Ectodermal cell (in vitro differentiated cells): ENCODE measurements around the gene SMOC2.
"Not testable (repeated sequence)": the region's sequence is repeated elsewhere in the genome, so short reads cannot be mapped to it uniquely, and the experiment has no call there.

Experiments
- H3K27ac ChIP-seq: 2 replicates; pipeline ENCODE4 v1.7.0; 2013; ENCODE audit warnings: mild to moderate bottlenecking, low read depth, low read length; ENCODE audit not compliant: insufficient read depth, poor library complexity, severe bottlenecking
- H3K27me3 ChIP-seq: 2 replicates; pipeline ENCODE4 v1.7.0; 2013; ENCODE audit warnings: mild to moderate bottlenecking, low read length; ENCODE audit not compliant: insufficient read depth, control insufficient read depth, poor library complexity, severe bottlenecking
- H3K36me3 ChIP-seq: one replicate; pipeline ENCODE4 v1.7.0; 2013; ENCODE audit warnings: low read length; ENCODE audit not compliant: control insufficient read depth, insufficient read depth
- H3K4me1 ChIP-seq: one replicate; pipeline ENCODE4 v1.7.0; 2013; ENCODE audit warnings: low read length; ENCODE audit not compliant: control insufficient read depth, insufficient read depth
- H3K4me3 ChIP-seq: 2 replicates; pipeline ENCODE4 v1.7.0; 2013; ENCODE audit warnings: low read depth, low read length, control low read depth; ENCODE audit not compliant: insufficient read depth
- H3K9me3 ChIP-seq: 2 replicates; pipeline ENCODE4 v1.7.0; 2013; ENCODE audit warnings: mild to moderate bottlenecking, low read length, moderate library complexity; ENCODE audit not compliant: control insufficient read depth
- WGBS, 2 experiments: methylation state at CpG; one replicate each; pipeline ENCODE4 v1.1.7; 2013; ENCODE audit warnings: missing lambda C conversion rate in 2 of 2; 5-methylcytosine and 5-hydroxymethylcytosine counted together

Gene SMOC2

DNA sequence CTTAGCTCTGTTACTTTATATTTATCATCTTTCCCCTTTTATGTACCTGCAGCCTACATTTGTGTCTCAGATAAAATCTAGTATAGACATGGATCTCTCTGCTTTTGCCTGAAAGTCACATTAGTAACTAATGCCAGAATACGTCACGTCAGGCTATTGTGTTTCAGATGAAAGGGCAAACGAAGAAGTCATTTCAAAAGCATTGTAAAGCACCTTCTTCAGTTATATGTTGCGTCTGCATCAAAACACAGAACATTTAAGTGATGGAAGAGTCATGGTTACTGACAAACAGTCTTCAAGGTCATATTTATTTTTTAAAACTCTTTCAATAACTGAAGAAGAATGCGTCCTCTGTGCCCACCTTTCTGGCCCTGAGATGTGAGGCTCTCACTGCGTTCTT lies 119.1 kb downstream of the SMOC2 start:
- Histone ChIP-seq H3K4me1 (no peaks in the 10 kb centered on the region), H3K27me3 (no peaks in the 10 kb centered on the region), H3K4me3 (no peak overlapping the region), H3K36me3 (no peaks in the 10 kb centered on the region), H3K27ac (no peak overlapping the region), H3K9me3 (no peaks in the 10 kb centered on the region)
- 77 to 80% methylated on average over 6 of the region's 6 CpGs for WGBS, 2 experiments

DNA sequence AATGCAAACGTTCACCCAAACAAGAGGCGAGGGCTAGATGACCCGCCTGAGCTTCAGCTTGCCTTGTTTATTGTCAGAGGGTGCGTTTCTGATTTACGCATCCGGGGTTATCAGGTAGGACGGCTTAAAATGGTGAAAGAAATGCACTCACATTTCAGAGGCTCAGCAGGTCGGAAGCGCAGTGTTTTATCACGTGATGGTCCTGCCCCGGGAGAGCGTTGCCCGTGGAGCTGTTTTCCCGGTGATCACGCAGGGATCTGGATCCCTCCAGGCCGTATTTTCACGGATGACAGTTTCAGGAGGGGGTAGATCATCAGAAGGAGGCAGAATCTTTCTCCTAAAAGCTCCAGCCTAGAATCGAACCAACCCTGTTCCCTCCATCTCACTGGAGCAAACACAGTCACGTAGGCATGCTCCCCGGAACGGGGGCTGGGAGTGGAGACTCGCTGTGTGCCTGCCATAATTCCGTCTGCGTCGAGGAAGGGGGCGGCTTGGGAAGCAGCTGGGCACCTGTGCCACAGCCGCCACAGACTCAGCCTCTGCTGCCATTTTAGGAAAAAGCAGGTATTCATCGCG lies 121.7 kb downstream of the SMOC2 start:
- 91 to 93% methylated on average over 29 of the region's 29 CpGs for WGBS, 2 experiments

DNA sequence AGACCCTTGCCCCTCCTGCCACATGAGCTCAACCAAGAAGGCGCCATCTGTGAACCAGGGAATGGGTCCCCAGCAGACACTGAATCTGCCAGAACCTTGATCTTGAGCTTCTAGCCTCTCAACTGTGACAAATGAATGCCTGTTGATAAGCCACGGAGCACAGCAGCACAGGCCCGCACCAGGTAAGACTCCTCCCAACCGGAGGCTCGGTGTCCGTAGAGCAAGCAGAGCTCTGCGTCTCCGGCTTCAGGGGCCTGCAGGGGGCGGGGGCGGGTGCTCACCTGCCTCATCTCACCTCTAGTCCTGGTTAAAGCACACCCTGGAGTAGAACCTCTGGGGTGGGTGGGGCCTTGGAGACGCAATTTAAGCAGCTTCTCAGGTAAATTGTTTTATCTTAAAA lies 122.7 kb downstream of the SMOC2 start:
- no peaks in the 10 kb centered on the region for H3K36me3 ChIP-seq
- no peak overlapping the region for H3K4me3 ChIP-seq
- H3K27ac ChIP-seq, result no peak overlapping the region
- H3K9me3 ChIP-seq, result no peaks in the 10 kb centered on the region
- no peaks in the 10 kb centered on the region for H3K4me1 ChIP-seq
- 87% methylated on average over 10 to 11 of the region's 11 CpGs for WGBS, 2 experiments
- no peaks in the 10 kb centered on the region for H3K27me3 ChIP-seq

More for the DNA sequence above, 121.7 kb downstream of the SMOC2 start:
- Histone ChIP-seq H3K27me3 (no peaks in the 10 kb centered on the region), H3K27ac (no peak overlapping the region), H3K4me1 (no peaks in the 10 kb centered on the region), H3K9me3 (no peaks in the 10 kb centered on the region), H3K4me3 (no peak overlapping the region), H3K36me3 (no peaks in the 10 kb centered on the region)

DNA sequence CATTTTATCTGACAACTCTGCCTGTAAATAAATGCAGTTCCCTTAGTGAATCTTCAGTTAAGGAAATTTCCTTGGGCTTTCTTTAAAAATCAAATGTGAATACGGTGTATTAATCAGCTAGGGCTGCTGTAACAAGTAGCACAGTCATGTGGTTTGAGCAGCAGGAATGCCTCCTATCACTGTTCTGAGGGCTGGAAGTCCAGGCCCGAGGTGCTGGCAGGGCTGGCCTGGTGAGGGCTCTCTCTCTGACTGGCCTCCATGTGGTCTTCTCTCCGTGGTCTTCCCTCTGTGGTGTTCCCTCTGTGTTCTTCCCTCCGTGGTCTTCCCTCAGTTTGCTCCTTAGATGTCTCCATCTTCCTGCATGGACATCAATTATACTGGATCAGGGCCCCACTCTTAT lies 124.1 kb downstream of the SMOC2 start:
- H3K4me1 ChIP-seq, result no peaks in the 10 kb centered on the region
- H3K27ac ChIP-seq, result no peak overlapping the region
- H3K4me3 ChIP-seq, result no peak overlapping the region
- no peaks in the 10 kb centered on the region for H3K9me3 ChIP-seq
- 92 to 93% methylated on average over 4 of the region's 4 CpGs for WGBS, 2 experiments
- H3K27me3 ChIP-seq, result no peaks in the 10 kb centered on the region
- H3K36me3 ChIP-seq, result no peaks in the 10 kb centered on the region

DNA sequence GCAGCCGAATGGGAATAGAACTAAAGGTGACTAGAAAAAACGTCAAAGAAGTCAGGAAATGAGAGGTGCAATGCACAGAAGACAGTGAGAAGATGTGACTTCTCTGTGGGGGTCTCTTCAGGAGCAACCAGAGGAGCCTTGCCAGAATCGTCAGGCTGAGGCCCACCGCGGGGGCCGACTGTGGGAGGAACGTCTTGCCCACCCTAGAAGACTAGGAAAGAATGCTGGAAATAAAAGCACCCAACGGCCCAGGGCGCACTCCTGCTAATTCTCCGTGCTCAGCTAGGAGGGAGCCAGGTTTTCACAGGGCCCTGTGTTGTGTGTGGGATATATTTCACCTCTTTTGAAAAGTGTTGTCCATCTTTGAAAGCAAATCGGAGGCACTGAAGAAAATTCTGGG lies 129.2 kb downstream of the SMOC2 start:
- H3K27ac ChIP-seq, result no peak overlapping the region
- no peak overlapping the region for H3K4me3 ChIP-seq
- H3K27me3 ChIP-seq, result no peaks in the 10 kb centered on the region
- H3K9me3 ChIP-seq, result no peaks in the 10 kb centered on the region
- no peaks in the 10 kb centered on the region for H3K36me3 ChIP-seq
- H3K4me1 ChIP-seq, result peaks cover 5% of the 10 kb centered on the region
- 88% methylated on average over 11 of the region's 11 CpGs for WGBS, 2 experiments

DNA sequence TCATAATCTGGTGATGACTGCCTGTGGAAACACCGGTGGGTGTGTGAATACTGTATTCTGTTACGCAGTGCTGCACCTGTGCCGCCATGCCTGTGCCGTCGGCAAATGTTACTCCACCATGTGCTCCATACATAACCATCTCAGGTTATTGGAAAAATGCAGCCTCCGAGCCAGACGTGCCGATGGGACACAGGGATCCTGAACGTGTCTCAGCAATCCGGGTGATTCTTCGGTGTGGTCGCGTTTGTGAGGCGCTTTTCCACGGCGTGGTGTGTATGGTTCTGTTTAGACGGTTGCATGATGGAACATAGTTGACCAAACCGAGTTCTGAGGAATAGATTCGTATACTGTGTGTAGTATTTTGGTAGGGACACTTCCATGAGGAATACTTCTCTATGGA lies 130.3 kb downstream of the SMOC2 start:
- Histone ChIP-seq H3K27me3 (no peaks in the 10 kb centered on the region), H3K4me1 (peaks cover 9% of the 10 kb centered on the region), H3K9me3 (no peaks in the 10 kb centered on the region), H3K36me3 (no peaks in the 10 kb centered on the region), H3K27ac (no peak overlapping the region), H3K4me3 (no peak overlapping the region)
- 95% methylated on average over 19 of the region's 19 CpGs for WGBS, 2 experiments

DNA sequence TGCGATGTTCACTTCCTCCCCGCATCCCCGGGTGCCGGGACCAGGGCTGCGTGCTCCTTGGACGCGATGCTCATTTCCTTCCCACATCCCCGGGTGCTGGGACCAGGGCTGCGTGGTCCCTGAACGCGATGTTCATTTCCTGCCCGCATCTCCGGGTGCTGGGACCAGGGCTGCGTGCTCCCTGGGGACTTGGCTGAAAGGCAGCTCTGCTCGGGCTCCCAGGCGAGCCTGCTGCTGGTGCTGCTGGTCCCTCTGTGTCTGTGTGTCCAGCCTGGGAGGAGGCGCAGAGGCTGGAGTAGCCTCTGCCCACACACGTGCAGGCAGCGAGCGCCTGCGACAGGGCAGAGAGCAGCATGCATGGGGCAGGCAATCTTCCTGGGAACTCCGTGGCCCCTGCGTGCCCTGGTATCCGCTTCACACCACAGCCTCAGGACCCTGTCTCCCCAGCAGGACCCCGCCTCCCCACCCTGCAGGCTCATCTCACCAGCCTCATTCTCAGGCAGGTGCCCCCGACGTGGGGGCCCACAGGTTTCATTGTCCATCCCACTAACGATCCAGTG lies 132.4 kb downstream of the SMOC2 start:
- not testable (repeated sequence) for H3K27me3 ChIP-seq, H3K9me3 ChIP-seq, H3K4me3 ChIP-seq, H3K36me3 ChIP-seq, H3K27ac ChIP-seq, H3K4me1 ChIP-seq
- WGBS, 2 experiments, result 95% methylated on average over 24 of the region's 28 CpGs

DNA sequence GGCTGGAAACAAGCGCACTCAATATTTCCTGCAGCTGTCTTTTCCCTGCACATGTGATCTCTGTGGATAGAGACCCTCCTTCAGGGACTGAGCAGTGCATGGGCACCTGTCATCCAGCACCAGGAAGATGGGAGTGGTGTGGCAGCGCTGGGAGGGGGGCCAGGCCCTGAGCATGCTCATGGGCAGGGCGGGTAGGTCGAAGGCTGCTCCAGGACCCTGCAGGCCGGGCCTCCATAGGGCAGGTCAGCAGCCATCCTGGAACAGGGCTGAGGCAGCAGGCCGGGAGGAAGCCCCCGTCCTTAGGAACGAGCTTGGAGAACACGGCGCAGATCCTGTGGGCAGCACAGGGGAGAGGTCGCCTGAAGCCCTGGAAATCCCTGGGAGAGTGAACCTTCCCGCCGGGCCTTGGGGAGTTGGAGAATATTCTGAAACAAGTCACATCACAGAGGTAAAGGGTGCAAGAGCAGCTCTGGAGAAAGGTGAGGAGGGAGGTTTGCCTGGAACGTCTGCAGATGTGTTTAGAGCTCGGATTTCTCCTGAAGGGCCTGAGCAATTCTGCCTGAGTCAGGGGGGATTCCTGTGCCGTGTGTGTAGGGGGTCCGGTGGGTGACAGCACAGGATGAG lies 133.2 kb downstream of the SMOC2 start:
- 92 to 93% methylated on average over 17 of the region's 17 CpGs for WGBS, 2 experiments
- H3K9me3 ChIP-seq, result no peaks in the 10 kb centered on the region
- peaks cover 9% of the 10 kb centered on the region for H3K4me1 ChIP-seq
- no peak overlapping the region for H3K4me3 ChIP-seq
- H3K27ac ChIP-seq, result no peak overlapping the region
- no peaks in the 10 kb centered on the region for H3K27me3 ChIP-seq
- H3K36me3 ChIP-seq, result no peaks in the 10 kb centered on the region

DNA sequence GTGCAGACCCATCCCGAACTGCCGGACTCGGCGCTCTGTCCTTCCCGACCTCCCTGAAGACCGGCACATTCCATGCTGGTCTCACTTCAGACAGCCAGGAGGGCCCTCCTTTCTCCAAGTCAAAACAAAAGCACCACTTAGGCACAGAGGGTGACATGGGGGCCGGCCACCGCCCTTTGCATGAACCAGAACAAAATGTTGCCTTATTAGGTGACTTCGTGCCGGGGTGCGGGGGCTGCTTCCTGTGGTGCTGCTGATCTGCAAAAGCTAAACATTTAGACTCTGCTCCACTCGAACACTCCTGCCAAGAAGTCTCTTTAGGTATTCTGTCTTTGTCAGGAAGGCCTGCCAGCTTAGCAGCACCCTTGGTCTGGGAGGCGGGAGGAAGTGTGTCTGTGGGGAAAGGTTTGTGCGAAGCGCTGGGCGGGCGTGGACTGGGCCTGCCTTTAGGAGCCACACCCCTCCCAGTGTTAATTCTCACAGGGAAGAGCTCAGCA lies 133.8 kb downstream of the SMOC2 start:
- H3K4me3 ChIP-seq, result no peak overlapping the region
- no peaks in the 10 kb centered on the region for H3K27me3 ChIP-seq
- no peaks in the 10 kb centered on the region for H3K36me3 ChIP-seq
- H3K27ac ChIP-seq, result no peak overlapping the region
- 85 to 90% methylated on average over 17 of the region's 17 CpGs for WGBS, 2 experiments
- H3K9me3 ChIP-seq, result no peaks in the 10 kb centered on the region
- H3K4me1 ChIP-seq, result peaks cover 9% of the 10 kb centered on the region

DNA sequence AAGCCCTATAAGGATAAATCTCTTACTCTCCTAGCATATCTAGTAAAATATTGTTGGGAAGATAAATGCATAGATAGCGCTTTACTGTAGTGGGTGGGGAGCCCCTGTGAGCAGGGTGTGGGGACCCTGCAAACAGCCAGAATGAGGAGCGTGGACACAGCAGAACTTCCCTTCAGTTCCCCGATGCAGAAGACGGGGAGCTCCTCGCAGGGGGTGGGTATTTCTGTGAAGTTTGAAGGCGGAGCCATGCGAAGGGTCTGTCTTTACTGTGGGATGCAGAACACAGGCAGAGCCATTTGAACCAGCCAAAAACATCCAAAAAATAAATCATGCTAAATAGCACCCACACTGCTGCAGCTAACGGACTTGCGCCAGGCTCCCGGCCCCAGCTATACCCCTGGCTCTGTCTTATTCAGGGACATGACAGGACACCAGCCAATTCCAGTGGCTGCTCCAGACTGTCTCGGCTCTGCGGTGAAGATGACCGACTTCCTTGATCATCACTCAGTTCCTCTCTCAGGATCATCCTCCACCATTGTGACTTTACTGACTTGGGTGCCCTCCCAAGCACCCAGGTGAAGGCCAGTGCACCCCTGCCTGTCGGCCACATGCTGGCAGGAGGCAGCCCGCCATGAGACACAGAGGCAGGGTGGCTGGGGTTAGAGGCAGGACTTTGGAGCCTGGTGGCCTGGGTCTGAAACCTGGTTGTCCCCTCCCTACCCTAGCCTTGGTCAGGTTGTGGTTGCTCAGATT lies 134.5 kb downstream of the SMOC2 start:
- WGBS, 2 experiments, result 89 to 92% methylated on average over 15 of the region's 15 CpGs
- Histone ChIP-seq H3K4me3 (no peak overlapping the region), H3K27ac (no peak overlapping the region), H3K9me3 (no peaks in the 10 kb centered on the region), H3K4me1 (peaks cover 9% of the 10 kb centered on the region), H3K27me3 (no peaks in the 10 kb centered on the region), H3K36me3 (no peaks in the 10 kb centered on the region)
